Tibial artery (tissue), 4 donors: ENCODE measurements around the gene PAM.

ENCODE experiments used
- DNase-seq, 2 donors: peaks; one replicate each; pipeline ENCODE4 v3.0.0-alpha.2; 2019
- H3K27ac ChIP-seq, 2 donors: fragments of 200-600 bp; sonication (generic) in 1 of 2; 1 replicate in 1 of 2; 2 replicates in 1 of 2; pipeline ENCODE4 v1.5.1; 2018 to 2019; ENCODE audit warnings: mild to moderate bottlenecking in 1 of 2
- H3K27me3 ChIP-seq, 2 donors: fragments of 200-600 bp; sonication (generic) in 1 of 2; one replicate each; pipeline versions ENCODE4 v1.5.1 to v1.6.0; 2016 to 2019
- H3K36me3 ChIP-seq, 3 donors: fragments of 200-600 bp; sonication (generic) in 2 of 3; one replicate each; pipeline ENCODE4 v1.5.1; 2016 to 2019; ENCODE audit warnings: mild to moderate bottlenecking in 2 of 3
- H3K4me1 ChIP-seq, 4 donors: fragments of 200-600 bp; sonication (generic) in 2 of 4; 1 replicate in 3 of 4; 2 replicates in 1 of 4; pipeline ENCODE4 v1.5.1; 2016 to 2019
- H3K4me3 ChIP-seq, 2 donors: fragments of 200-600 bp; sonication (generic) in 1 of 2; 1 replicate in 1 of 2; 2 replicates in 1 of 2; pipeline ENCODE4 v1.5.1; 2018 to 2019; ENCODE audit warnings: mild to moderate bottlenecking in 2 of 2
- H3K9me3 ChIP-seq, 3 donors: fragments of 200-600 bp; sonication (generic) in 1 of 3; one replicate each; pipeline ENCODE4 v1.5.1; 2016 to 2019
- intact Hi-C: fragments of 100-400 bp; cut with DNase I; formaldehyde crosslinking; loops from one replicate; pipeline ENCODE4 v1.15.0; 2023; ENCODE audit warnings: low total_unique reads
- TF ChIP-seq, protein P1 (sequence below), 2 experiments: fragments of 200-600 bp in 1 of 2; fragments of 450-650 bp in 1 of 2; IDR thresholded peaks; one replicate each; pipeline ENCODE4 v1.5.1; 2017 to 2019; ENCODE audit warnings: antibody characterized with exemption in 2 of 2, mild to moderate bottlenecking in 1 of 2, moderate library complexity in 1 of 2

PAM gene

DNA sequence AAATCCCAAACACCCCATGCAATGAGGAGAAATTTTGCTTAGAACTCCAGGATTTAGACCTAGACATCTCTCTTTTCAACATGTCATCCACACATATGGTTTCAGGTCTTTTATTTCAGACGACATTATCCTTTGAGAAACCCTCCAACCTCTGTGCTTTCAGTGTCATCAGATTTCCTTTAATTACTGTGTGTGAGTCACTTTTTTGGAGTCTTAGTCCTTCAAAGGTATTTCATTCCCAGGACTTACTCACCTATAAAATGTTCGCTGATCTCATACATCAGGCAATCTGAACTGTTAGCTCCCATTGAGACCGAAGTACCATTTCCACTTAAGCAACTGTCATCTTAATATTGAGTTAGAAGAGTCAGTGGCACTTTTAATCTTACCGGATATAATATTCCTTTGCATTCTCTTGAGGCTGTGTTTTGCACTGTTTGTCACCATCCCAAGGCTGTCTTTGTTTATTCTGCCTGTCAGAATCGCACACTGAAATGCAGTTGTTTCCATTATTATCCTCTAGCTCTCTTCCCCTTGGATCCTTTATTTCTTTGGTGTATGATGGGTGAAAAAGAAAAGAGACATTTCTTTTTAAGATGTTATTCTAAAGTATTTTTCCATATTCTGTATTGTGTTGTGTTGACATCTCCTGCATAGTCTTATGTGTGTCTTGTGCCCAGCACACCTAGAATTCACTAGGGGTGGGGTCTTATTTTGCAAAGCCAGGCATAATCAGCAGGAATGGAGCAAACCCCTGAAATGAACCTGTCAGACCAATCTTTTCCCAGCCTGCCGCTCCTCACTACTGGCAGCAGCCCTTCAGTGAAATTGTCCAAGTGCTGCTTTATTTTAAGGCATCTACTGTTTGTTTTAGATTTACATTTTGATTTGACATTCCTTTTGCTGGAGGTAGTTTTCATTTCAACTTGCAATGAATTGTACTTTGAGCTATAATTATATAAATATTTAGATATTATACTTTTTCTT lies 155.4 kb downstream of the PAM start:
- DNase-seq = no peak
- no peaks in the 10 kb centered on the region for H3K27me3 ChIP-seq
- intact Hi-C loops = no loop called here
- peaks cover 0 to 8% (median 5%) of the 10 kb centered on the region in 3 donors for H3K36me3 ChIP-seq
- H3K9me3 ChIP-seq = no peaks in the 10 kb centered on the region
- peaks cover 0 to 31% (median 12%) of the 10 kb centered on the region in 4 donors for H3K4me1 ChIP-seq
- H3K4me3 ChIP-seq = no peak overlapping the region
- peak overlapping the region; percentile 25 to 28 for H3K27ac ChIP-seq
- TF ChIP-seq, protein P1, sequence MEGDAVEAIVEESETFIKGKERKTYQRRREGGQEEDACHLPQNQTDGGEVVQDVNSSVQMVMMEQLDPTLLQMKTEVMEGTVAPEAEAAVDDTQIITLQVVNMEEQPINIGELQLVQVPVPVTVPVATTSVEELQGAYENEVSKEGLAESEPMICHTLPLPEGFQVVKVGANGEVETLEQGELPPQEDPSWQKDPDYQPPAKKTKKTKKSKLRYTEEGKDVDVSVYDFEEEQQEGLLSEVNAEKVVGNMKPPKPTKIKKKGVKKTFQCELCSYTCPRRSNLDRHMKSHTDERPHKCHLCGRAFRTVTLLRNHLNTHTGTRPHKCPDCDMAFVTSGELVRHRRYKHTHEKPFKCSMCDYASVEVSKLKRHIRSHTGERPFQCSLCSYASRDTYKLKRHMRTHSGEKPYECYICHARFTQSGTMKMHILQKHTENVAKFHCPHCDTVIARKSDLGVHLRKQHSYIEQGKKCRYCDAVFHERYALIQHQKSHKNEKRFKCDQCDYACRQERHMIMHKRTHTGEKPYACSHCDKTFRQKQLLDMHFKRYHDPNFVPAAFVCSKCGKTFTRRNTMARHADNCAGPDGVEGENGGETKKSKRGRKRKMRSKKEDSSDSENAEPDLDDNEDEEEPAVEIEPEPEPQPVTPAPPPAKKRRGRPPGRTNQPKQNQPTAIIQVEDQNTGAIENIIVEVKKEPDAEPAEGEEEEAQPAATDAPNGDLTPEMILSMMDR (IDR thresholded peaks at IDR 0.05) = no peak

DNA sequence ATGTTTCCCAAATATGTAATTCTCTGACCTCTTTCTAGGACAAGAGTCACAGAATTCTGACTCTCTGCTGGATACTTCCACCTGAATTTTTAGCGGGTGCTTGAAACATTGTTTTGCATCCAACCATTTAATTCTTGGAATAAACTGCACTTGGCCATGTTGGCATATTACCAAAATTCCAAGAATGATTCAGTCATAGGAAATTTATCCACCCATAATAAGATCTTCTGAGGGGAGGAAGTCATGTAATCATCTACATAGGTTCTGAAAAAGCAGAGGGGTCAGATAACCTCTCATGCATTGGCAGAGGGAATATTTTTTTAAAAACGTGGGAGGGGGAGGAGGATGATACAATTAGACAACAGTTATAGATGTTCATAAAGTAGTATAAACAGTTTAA lies 156.9 kb downstream of the PAM start:
- intact Hi-C loops = no loop called here
- Histone ChIP-seq H3K27me3 (no peaks in the 10 kb centered on the region), H3K4me3 (no peak overlapping the region), H3K36me3 (peaks cover 0 to 8% (median under 1%) of the 10 kb centered on the region in 3 donors), H3K27ac (peak overlapping the region; percentile 10 to 28), H3K4me1 (peaks cover 0 to 31% (median 12%) of the 10 kb centered on the region in 4 donors), H3K9me3 (no peaks in the 10 kb centered on the region)
- TF ChIP-seq, protein P1 (IDR thresholded peaks at IDR 0.05) = no peak
- no peak for DNase-seq

DNA sequence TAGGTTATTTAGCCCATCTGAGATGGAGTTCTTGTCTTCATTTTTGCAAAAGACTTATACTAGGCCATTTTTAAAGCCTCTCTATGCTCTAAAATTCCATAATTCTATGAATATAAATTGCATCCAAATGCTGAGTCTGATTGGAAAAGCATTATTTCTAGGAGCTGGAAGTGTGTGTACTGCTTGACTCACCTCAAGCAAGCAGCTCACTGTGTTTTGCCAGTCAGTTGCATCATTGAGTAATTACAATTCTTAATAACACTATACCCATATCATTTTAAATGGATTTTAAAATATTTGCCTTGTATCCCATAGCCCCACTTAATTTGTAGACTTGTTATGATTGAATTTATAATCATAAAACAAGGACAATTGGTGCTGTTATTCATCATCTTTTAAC lies 161.0 kb downstream of the PAM start:
- no peak overlapping the region for H3K27ac ChIP-seq
- no peak overlapping the region for H3K4me3 ChIP-seq
- H3K36me3 ChIP-seq = peaks cover 0 to 8% (median 0%) of the 10 kb centered on the region in 3 donors
- no peaks in the 10 kb centered on the region for H3K27me3 ChIP-seq
- intact Hi-C loops = no loop called here
- no peaks in the 10 kb centered on the region for H3K9me3 ChIP-seq
- TF ChIP-seq, protein P1 (IDR thresholded peaks at IDR 0.05) = no peak
- peaks cover 0 to 22% (median 9%) of the 10 kb centered on the region in 4 donors for H3K4me1 ChIP-seq
- DNase-seq = no peak

DNA sequence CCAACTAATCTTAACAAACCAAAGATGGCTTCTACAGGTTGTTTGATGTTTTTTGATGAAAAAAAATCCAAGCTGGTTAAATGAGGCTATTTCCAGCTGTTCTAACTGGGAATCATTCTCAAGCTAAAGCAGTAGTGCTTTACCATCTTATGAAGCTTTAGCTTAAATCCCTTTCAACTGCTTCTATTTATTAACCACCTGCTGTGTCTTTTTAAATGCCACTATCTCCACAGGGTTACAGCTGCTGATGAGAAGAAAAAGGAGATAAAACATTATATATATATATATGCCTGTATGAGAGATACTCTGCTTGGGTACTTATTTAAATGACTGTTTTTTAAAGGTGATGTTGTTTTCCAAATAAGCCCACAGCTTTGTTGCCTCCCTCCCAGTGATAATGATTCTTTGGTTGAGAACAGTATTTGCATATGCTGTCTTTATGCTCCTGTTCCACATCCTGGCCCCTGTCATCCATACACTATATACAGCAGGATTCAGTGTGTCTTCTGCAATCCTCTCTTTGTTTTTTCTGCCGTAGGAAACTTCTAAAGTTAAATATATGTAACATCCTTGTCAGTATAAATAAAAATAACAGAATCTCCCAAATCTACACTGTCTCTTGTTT lies 164.0 kb downstream of the PAM start:
- H3K4me3 ChIP-seq = no peak overlapping the region
- no peaks in the 10 kb centered on the region for H3K9me3 ChIP-seq
- DNase-seq = no peak
- H3K36me3 ChIP-seq = peaks cover 0 to 8% (median 0%) of the 10 kb centered on the region in 3 donors
- no peaks in the 10 kb centered on the region for H3K27me3 ChIP-seq
- no peak overlapping the region for H3K27ac ChIP-seq
- peaks cover 0 to 32% (median 9%) of the 10 kb centered on the region in 4 donors for H3K4me1 ChIP-seq
- intact Hi-C loops = no loop called here
- TF ChIP-seq, protein P1 (IDR thresholded peaks at IDR 0.05) = no peak

DNA sequence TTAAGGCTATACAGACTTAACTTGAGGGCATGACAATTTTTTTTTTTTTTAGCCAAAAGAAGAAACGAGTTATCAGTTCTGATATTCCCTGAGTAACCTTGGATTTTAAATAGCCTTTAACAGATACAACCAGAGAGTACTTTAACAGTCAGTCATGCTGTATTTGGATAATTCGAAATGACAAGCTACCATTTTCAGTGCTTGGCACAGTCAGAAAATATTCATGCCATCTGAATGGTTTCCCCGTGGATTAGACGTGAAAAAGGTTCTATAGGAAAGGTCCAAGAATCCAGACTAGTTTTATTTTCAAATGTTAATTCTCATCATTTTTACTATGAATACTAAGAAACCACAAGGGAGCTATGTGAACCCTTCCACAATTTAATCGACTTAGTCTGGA lies 165.7 kb downstream of the PAM start:
- TF ChIP-seq, protein P1 (IDR thresholded peaks at IDR 0.05) = no peak
- H3K36me3 ChIP-seq = peaks cover 0 to 7% (median 7%) of the 10 kb centered on the region in 3 donors
- no peaks in the 10 kb centered on the region for H3K27me3 ChIP-seq
- intact Hi-C loops = no loop called here
- no peak for DNase-seq
- no peaks in the 10 kb centered on the region for H3K9me3 ChIP-seq
- peaks cover 0 to 32% (median 9%) of the 10 kb centered on the region in 4 donors for H3K4me1 ChIP-seq
- H3K27ac ChIP-seq = no peak overlapping the region
- H3K4me3 ChIP-seq = no peak overlapping the region
